HG03039 (cell line): ENCODE data around the gene MYOZ2.
"Not testable (repeated sequence)": the region's sequence is repeated elsewhere in the genome, so short reads cannot be mapped to it uniquely, and the experiment has no call there.

Experiments used
- ATAC-seq: cut with Tn5 transposase; IDR thresholded peaks from one replicate; pipeline ENCODE4 v1.9.1; 2021; ENCODE audit warnings: mild to moderate bottlenecking, moderate library complexity; ENCODE audit not compliant: unreplicated experiment

Gene MYOZ2

DNA sequence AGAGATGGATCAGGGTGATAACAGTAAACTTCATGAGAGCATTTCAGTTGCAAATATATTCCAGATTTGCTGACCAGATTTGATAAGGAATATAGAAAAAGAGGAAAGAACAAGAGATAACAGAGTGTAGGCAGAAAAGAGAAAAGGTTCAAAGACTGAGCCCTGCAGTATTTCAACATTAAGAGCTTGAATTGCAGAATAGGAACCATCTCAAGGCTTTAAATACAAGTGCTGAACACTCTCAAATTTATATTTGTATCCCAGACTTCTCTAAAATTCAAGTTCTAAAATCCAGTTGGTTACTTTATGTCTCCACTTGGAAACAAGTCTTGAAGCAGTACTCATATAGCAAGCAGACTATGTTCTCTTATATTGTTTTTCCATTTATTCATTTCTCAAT, 9.7 kb upstream of the MYOZ2 start:
- no peak for ATAC-seq

DNA sequence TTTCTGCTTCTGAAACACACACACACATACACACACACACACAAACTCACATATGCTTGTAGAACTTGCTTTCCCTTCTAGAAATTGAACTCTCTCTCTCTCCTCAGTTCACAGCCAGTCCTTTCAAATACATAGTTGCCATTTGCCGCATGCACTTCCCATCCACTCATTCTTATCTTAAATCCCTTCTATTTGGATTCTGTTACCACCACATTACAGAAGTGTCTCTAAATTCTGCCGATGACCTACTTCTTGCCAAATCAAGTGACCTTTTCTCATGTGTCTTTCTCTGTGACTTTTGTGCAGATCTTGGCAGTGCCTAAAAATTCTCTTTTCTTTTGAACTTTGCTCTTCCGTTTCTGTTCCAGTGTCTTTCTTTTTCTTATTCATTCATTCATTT, 7.5 kb upstream of the MYOZ2 start:
- no peak for ATAC-seq

DNA sequence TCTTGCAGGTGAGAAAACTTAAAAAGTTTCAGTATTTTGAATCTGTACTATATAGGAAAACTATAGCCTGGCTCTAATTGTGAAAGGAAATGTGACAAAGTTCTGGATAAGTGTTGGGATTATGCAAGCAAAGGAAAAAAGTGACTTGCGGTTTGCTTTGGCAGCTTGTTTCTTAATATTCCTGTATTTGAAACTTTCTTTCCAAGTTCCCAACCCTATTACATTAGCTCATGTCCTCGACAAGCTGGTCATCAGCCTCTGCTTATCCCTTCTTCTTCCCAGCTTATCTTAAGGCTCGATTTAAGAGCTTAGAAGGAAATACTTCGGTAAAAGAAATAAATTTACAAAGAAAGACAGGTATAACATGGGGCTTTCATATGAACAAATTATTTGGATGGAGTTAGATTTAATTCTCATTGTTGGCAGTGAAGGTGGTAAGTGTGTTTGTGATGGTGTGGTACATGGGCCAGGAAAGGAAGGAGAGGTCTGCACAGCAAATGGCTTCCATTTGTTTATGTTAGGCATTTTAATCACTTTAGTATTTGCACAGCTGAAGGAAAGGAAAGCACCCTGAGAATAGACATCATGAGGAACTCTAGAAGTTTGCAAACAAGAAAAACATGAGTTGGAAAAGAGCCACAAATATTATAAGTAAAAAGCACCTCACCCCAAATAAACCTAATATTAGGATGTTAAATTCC, 5.1 kb upstream of the MYOZ2 start:
- ATAC-seq: no peak

DNA sequence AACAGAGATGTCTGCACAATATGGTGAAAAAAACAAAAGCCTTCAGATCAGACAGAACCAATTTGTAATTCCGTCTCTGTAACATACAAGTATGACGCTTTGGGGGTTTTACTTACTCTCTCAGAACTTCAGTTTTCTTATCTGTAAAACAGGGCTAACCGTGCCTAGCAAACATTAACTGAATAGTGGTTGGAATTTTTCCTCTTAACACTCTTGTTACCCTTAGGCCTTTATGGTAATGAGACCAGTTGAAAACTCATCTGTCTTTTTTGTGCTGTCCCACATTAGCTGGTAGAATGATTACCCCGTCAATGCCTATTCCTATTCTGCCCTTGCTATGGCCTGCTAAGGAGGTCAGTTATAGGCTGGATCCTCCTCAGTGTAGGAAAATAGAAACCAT, 4.5 kb upstream of the MYOZ2 start:
- no peak for ATAC-seq

DNA sequence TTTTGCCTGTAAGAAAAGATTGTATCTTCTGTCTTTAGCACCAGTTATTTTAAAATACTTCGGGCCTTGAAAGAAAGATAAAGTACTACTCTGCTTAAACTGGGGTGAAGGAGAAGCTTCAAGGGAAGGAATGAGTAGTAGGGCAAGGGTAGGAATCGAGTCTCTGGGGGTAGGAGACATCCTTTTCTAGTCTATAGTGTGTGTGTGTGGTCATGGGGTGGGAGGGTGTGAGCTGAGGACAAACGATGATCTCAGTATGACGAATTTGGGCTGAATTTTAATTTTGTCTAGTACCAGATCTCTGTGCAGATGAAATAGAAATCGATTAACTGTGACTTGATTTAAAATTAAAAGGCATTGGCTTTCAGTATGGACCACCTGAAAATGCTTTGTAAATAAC, 3.3 kb upstream of the MYOZ2 start:
- ATAC-seq: no peak

DNA sequence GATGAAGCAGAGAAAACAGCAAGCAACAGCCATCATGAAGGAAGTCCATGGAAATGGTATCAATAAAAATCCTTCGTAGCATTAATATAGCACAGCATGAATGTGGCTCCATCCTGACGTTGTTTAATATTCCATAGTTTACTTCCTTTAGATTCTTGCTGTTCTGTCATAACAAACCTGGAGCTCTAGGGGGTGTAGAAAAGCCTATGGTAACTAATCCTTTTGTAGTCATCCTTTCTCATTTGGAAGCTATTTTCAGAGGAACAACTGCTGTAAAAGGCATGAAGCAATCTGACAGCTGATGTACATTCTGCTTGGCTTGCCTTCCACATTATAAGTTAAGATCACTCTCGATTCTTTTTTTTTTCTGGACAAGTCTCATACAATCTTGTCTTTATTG, 914 bp downstream of the MYOZ2 start:
- no peak for ATAC-seq

DNA sequence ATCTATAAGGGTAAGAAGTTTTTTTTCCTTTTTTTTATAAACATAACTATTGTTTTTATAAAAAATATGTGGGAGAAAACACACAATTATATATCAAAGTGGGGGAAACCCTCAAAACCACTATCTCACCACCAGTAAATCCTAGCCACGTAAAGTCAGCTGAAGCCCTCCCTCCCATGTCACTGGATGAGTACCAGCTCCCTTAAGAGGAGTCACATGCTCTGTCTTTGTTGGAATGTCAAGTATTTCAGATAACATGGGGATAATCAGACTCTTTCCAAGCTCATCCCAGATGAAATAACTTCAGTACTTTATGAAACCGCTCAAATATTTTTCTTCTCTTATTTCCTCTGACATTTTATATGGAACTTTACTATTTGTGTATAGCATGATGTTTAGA, 2.4 kb downstream of the MYOZ2 start:
- ATAC-seq: no peak

DNA sequence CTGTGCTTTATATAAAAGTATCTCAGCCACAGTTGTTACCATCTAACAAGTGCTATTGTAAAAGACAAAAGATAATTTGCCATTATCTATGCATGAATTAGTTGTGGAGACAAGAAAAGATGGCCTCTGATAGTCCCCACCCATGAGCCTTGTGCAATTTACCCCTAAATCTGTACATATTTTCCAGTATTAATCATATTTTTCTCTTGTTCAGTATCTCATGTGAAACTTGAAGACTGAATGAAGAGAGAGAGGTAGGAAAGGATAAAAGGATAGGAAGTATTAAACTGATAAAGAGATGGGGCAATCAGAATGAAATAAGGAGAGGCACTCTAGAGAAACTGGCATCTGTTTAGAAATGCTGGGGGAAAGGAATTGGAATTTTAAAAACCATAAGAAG, 3.7 kb downstream of the MYOZ2 start:
- no peak for ATAC-seq

DNA sequence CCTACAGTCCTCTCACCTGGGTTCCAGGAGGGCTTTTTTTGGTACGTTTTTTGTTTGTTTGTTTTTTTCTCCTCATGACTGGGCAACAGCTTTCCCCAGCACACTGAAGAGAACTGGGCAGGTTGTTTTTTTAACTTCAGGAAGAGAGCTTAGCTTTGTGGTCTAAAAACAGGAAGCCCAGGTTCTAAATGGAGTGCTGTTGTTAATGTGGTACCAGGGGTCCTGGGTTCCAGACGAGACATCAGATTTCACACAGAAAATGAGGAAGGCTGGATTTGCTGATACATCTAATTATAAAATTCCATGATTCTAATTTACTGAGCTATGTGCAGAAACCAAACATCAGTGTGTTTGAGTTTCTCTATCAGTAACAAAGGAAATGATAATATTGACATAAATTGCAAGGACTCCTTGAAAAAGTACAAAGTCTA, 4.2 kb downstream of the MYOZ2 start:
- ATAC-seq: no peak

DNA sequence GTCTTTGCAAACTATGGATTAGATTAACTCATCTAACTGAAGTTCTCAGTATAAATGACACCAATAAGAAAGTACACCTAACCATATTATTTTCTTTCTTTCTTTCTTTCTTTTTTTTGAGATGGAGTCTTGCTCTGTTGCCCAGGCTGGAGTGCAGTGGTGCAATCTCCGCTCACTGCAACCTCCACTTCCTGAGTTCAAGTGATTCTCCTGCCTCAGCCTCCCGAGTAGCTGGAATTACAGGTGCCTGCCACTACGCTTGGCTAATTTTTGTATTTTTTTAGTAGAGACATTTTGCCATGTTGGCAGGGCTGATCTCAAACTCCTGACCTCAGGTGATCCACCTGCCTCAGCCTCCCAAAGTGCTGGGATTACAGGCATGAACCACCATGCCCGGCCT, 5.7 kb downstream of the MYOZ2 start:
- not testable (repeated sequence) for ATAC-seq

DNA sequence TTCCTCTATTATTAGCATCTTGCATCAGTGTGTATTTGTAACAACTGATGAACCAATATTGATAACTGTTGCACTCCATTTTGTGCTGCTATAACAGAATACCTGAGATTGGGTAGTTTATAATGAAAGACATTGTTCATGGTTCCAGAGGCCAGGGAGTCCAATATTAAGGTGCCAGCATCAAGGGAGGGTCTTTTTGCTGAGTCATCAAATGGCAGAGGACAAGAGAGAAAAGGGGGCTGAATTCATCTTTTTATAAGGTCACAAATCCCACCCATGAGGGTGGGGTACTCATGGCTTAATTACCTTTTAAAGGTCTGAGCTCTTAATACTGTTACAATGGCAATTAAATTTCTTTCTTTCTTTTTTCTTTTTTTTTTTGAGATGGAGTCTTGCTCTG, 7.2 kb downstream of the MYOZ2 start:
- ATAC-seq: no peak

DNA sequence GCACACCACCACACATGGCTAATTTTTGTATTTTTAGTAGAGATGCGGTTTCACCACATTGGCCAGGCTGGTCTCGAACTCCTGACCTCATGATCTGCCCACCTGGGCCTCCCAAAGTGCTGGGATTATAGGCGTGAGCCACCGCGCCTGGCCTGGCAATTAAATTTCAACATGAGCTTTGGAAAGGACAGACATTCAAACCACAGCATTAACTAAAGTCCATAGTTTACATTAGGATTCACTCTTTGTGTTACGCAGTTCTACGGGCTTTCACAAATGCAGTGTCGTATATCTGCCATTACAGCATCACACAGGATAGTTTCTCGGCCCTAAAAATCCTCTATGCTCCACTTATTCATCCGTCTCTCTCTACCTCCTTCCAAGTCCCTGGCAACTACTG, 7.7 kb downstream of the MYOZ2 start:
- not testable (repeated sequence) for ATAC-seq

DNA sequence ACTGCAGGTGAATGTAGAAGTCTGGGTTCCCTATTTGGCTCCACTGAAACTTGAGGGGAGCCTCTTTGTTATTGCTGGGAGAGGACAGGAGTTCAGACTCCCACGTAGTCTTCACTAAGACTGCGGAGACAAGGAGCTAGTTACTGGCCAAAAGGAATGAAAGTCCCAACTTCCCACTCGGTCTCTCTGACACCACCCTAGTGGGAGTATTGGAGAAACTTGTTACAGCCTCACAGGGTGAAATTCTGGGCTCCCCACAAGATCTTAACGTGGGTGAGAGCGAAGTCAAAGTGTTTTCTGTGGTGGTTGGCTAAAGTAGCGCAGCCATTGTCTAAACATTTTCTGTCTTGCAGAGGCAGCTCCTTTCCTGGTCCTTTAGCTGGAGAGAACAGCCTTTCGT, 13.5 kb downstream of the MYOZ2 start:
- no peak for ATAC-seq

DNA sequence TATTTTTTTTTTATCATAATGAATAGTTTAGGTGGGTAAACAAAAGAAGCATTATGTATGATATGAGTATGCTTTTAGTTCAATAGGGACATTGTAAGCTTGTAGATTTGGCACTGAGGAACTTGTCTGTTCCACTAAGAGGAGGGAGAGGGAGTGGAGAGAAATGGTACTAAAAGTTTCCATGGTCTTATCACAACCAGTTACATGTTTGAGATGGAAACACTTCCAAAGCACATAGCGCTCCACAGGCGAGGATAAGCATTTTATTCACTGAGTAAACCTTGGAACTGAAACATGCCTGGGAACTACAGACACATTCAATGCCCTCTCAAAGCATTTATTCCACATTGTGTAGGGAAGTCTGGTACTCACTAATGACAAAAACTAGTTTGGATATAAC, 15.5 kb downstream of the MYOZ2 start:
- ATAC-seq: no peak

DNA sequence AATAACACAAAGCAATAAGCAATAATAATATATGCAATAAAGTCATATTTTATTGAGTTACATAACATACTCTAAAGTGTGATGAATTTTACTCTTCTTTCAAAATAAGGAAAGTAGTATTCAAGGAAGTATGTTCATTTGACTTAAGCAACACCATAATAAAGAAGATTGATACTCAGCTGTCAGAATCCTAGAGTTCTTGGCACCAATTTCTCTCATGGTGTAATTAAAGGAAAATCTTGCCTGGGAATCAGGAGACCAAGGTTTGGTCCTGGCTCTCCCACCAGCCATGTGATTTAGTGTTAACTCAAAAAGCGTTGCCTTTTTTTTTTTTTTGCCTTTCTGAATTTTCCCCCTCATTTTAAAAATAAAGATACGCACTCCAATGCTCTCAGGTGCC, 17.1 kb downstream of the MYOZ2 start:
- no peak for ATAC-seq

DNA sequence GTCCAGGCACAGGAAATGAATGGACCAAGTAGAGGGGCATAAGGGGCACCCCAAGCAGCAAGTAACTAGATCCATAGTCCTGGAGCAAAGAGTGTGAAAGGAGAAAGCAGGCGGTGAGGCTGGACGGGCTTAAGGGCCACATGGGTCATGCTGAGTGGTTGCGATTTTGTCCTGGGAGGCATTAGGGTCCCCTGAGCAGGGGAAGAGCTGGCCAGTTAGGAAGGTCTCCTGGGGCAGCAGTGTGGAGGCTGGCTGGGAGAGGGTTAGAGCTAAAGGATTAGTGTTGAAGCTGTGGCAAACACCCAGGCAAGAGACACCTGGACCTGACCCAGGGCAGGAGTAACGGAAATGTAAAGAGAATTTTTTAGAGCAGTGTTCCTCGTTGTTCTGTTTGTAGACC, 26.5 kb downstream of the MYOZ2 start:
- no peak for ATAC-seq

DNA sequence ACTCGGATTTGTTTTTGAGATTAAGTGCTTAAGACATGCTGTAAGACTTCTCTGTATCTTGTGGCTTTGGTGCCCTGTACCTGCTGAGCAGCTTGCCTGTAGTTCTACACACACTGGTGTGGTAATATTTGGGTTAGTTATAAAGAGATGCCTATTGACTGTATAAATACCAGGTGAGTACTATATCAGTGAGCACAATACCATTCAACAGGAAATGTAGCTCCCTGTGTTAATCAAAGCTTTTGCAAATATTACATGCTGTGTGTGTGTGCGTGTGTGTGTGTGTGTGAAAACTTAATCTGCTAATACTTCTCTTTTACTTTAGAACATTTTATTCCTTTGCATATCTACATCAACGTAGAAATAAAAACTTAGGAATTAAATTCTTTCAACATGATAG, 30.1 kb downstream of the MYOZ2 start:
- ATAC-seq: no peak

DNA sequence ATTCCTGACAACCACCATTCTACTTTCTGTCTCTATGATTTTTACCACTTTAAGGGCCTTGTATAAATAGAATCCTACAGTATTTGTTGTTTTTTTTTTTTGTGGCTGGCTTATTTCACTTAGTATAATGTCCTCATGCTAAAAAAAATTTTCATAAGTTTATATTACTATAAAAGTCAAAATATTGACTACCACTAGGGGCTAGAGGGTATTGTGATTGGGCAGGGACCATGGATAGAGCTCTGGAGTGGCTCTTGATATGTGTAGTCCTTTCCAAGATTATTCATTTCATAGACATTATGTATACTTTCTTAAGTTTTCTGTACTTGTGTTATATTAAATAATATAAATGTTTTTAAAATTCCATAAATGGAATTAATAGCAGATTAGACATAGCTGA, 34.6 kb downstream of the MYOZ2 start:
- no peak for ATAC-seq

DNA sequence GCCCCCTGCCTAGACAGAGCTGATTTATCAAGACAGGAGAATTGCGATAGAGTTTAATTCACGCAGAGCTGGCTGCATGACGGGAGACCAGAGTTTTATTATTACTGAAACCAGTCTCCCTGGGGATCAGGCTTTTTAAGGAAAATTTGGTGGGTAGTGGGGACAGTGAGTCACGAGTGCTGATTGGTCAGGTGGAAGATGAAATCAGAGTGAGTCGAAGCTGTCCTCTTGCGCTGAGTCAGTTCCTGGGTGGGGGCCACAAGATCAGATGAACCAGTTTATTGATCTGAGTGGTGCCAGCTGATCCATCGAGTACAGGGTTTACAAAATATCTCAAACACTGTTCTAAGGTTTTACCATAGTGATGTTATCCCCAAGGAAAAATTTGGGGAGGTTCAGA, 36.6 kb downstream of the MYOZ2 start:
- ATAC-seq: no peak

DNA sequence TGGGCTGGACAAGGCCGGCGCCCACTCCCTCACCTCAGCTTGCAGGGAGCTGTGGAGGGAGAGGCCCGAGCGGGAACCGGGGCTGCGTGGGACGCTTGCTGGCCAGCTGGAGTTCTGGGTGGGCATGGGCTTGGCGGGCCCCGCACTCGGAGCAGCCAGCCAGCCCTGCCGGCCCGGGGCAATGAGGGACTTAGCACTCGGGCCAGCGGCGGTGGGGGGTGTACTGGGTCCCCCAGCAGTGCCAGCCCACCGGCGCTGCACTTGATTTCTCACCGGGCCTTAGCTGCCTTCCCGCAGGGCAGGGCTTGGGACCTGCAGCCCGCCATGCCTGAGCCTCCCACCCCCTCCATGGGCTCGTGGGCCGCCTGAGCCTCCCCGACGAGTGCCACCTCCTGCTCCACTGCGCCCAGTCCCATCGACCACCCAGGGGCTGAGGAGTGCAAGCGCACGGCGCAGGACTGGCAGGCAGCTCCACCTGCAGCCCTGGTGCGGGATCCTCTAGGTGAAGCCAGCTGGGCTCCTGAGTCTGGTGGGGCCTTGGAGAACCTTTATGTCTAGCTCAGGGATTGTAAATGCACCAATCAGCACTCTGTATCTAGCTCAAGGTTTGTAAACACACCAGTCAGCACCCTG, 38.2 kb downstream of the MYOZ2 start:
- ATAC-seq: not testable (repeated sequence)

DNA sequence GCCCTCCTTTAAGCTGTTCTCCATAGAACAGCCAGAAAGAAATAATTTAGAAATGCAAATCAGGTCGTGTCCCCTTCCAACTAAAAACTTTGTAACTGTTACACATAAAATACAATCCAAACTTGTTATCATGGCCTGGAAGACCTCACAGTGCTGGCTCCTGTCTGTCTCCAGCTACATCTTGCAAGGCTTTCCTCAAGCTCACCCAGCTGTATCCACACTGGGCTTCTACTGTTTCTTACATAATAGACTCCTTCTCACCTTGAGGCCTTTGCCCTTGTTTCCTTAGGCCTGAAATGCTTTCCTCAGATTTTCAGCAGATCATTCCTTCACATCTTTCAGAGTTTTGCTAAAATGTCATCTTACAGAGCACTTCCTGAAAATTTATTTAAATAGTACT, 43.4 kb downstream of the MYOZ2 start:
- ATAC-seq: no peak

DNA sequence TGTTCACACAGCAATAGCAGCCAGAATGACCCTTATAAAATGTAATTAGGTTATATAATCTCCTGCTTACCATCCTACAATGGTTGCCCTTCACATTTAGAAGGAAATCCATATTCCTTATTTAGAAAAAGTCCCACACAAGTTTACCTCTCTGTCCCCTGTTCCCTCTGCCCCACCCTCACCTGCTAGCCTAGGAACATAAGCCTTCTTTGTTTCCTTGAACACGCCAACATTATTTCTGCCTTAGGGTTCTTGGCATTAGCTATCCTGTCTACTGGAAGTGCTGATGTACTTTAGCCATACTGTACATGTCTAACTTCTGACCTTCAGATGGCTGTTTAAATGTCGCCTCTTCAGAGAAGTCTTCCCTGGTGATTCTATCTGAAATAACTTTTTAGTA, 48.5 kb downstream of the MYOZ2 start:
- ATAC-seq: no peak

DNA sequence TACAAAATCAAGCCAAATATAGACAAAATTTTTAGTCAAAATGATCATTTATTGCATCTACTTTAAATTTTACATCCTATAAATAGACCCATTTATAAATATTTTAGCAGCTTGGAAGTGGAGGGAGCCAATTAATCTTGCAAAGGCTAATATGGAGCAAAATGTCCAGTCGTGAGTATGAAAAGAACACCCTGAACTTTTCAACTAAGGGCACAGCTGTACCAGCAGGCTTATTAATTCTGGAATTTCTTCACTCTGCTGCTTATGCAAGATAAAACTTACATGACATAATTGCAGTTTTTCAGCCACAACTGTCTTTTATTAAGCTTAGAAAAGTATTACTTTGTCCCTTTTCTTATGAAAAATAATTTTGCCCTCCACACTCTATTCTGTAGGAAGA, 54.0 kb downstream of the MYOZ2 start:
- ATAC-seq: no peak
